Measurements from ENCODE around the gene NID1.

DNA sequence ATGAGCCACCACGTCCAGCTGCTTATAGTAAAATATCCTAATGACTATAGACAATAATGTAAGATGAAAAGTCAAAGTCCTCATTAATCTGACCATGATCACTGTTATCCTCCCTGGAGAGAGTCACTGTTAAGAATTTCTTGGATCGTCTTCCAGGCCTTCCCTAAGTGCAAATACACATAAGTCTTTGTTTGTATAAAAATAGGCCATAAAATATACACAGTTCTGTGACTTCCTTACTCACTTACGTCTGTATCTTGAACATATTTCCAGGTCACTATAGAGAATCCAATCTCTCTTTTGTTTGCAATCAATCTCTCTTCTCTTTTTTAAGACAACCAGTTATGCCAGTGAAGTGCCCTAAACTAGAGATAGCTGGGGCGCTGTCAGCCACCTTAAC lies 109.1 kb downstream of the NID1 start:
- TF ChIP-seq TAF1 (IDR thresholded peaks at IDR 0.05; ENCODE audit: low read depth, low read length): no peak
- TF ChIP-seq POLR2AphosphoS5 (IDR thresholded peaks at IDR 0.05; ENCODE audit: low read depth, low read length): no peak
- TF ChIP-seq POLR2A (IDR thresholded peaks at IDR 0.05; ENCODE audit: low read depth, low read length): no peak
- TF ChIP-seq PAX5 (IDR thresholded peaks at IDR 0.05; ENCODE audit: insufficient read depth, low read length, severe bottlenecking): no peak
- TF ChIP-seq SPI1 (IDR thresholded peaks at IDR 0.05; ENCODE audit: low read depth, low read length): no peak
